ENCODE measurements around the gene BCL2.

The BCL2 gene

DNA sequence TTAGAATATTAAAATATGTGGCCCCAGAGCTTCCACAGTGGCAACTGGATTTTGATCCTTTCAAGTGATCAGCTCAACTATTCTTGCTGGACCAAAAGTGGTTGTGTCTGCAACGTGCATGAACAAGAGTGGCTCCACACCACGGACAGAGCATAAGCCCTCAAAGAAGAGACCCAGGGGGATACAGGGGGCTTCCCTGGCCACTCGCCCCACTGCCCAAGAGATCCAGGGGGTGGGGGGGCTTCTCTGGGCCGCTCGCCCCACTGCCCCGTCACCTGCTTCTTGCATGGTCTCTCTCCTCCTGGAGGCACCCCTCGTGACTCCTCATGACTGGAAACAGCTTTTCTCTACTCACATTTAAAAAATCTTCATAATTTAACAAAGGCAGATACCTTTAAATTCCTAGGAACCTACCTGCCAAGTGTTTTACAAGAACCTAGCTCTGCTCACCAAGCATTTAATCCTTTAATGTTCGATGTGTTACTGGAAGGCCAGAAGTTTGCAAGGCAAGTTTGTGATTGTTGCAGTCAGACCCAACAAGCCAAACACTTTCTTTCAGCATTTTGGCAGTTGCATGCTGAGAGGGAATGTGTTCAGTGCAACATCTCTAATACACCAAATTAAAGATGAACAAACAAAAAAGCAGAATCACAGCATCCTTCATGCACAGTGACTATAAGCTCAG lies 174.3 kb downstream of the BCL2 start:
- no peak overlapping the region for H3K27ac ChIP-seq (ENCODE audit: low read depth, low read length)
- H3K27me3 ChIP-seq (ENCODE audit: control insufficient read depth in 1 of 2, insufficient read depth in 2 of 2, low read length in 2 of 2): no peaks in the 10 kb centered on the region
- H3K9ac ChIP-seq (ENCODE audit: low read length): no peak overlapping the region
- no peaks in the 10 kb centered on the region for H3K9me3 ChIP-seq (ENCODE audit: low read length)
- H3K36me3 ChIP-seq (ENCODE audit: insufficient read depth, low read length): no peaks in the 10 kb centered on the region
- H3K4me3 ChIP-seq (ENCODE audit: low read depth in 1 of 2, low read length in 2 of 2): no peak overlapping the region
- H3K4me1 ChIP-seq (ENCODE audit: insufficient read depth, low read length): peaks cover 28% of the 10 kb centered on the region

DNA sequence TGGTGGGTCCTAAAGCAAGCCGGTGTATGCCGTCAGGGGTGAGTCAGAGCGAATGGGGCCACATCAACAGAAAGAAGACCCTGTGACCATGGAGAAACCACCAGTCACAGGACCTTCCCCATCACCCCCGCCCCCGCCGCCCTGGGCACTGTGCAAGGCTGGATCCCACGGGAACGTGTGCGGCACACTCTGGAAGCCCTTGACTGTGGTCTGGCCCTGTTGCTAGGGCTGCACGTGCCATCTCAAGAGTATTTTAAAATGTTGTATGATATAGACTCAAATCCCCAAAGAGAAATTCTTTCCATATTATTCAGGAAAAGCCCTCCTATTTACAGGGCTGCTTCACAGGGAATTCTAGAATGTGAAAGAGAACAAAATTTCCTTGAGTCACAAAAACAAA lies 174.8 kb downstream of the BCL2 start:
- no peaks in the 10 kb centered on the region for H3K36me3 ChIP-seq (ENCODE audit: insufficient read depth, low read length)
- peaks cover 28% of the 10 kb centered on the region for H3K4me1 ChIP-seq (ENCODE audit: insufficient read depth, low read length)
- no peak overlapping the region for H3K4me3 ChIP-seq (ENCODE audit: low read depth in 1 of 2, low read length in 2 of 2)
- no peak overlapping the region for H3K9ac ChIP-seq (ENCODE audit: low read length)
- no peak overlapping the region for H3K27ac ChIP-seq (ENCODE audit: low read depth, low read length)
- H3K9me3 ChIP-seq (ENCODE audit: low read length): no peaks in the 10 kb centered on the region
- no peaks in the 10 kb centered on the region for H3K27me3 ChIP-seq (ENCODE audit: control insufficient read depth in 1 of 2, insufficient read depth in 2 of 2, low read length in 2 of 2)

DNA sequence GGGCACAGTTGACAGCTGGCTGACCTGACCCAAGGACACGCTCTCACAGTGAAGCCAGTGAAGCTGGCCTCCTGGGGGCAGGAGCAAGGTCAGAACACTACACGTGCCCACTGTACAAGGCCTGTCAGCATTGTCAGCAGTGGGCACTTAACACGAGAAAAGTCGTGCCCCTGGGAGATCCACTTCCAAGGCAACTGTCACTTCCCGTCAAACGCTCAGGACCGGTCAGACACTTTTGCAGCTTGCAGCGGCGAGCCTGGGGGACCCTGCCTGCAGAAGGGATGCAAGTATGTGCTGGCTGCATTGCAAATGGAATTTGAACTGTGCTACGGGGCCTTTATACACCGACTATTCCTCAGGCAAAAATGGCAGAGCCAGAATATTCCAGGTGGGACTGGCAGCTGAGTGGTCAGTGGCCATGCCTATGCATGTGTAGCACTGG lies 176.2 kb downstream of the BCL2 start:
- Histone ChIP-seq H3K27me3 (ENCODE audit: control insufficient read depth in 1 of 2, insufficient read depth in 2 of 2, low read length in 2 of 2) (no peaks in the 10 kb centered on the region), H3K9me3 (ENCODE audit: low read length) (no peaks in the 10 kb centered on the region), H3K36me3 (ENCODE audit: insufficient read depth, low read length) (no peaks in the 10 kb centered on the region), H3K4me3 (ENCODE audit: low read depth in 1 of 2, low read length in 2 of 2) (no peak overlapping the region), H3K9ac (ENCODE audit: low read length) (no peak overlapping the region), H3K4me1 (ENCODE audit: insufficient read depth, low read length) (peaks cover 22% of the 10 kb centered on the region), H3K27ac (ENCODE audit: low read depth, low read length) (no peak overlapping the region)

DNA sequence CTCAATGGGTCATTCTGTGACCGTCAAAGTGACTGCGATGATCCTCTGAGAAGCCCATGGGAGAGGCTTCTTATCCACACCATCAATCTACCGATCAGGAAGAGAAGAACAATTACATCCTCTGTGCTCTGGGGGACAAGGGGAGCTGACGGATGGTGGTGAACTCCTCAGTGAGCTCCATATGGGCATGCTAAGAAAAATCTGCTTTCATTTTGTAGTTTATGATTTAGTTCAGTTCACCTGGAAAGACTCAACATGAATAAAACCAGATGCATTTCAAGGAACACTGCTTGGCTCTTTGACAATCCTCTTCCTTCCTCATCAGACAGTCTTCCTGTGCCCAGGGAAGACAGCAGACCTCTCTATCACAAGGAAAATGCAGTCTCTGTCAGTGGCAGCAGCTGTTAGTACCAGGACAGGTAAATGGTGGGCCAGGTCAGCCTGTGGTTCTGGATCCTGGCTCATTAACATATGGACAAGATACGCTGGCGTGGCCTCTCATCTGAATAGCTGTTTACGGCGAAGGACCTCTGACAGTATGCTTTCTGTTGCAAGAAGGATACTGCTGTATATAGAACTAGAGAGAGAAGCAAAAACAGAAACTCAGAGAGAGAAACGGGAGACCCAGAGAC lies 176.9 kb downstream of the BCL2 start:
- peaks cover 22% of the 10 kb centered on the region for H3K4me1 ChIP-seq (ENCODE audit: insufficient read depth, low read length)
- H3K36me3 ChIP-seq (ENCODE audit: insufficient read depth, low read length): no peaks in the 10 kb centered on the region
- no peaks in the 10 kb centered on the region for H3K27me3 ChIP-seq (ENCODE audit: control insufficient read depth in 1 of 2, insufficient read depth in 2 of 2, low read length in 2 of 2)
- no peaks in the 10 kb centered on the region for H3K9me3 ChIP-seq (ENCODE audit: low read length)
- no peak overlapping the region for H3K27ac ChIP-seq (ENCODE audit: low read depth, low read length)
- no peak overlapping the region for H3K4me3 ChIP-seq (ENCODE audit: low read depth in 1 of 2, low read length in 2 of 2)
- no peak overlapping the region for H3K9ac ChIP-seq (ENCODE audit: low read length)

DNA sequence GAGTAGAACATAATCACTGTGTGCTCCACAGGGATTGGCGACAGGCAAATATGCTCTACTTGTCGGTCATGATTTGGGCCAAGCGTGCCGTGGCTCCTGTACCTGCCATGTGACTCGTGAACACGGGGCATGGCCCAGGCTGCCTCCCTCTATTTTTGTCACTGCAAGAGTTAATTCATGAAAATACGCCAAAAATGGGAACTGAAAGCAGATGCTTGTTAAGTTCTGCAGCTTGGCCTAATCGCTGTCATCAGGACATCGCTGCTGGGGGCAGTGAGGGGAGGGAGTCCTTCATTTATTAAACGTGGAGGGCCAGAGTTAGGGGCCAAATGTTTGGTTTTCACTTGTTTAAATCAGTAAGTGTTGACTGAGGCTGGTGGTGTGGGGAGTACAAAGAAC lies 177.8 kb downstream of the BCL2 start:
- Histone ChIP-seq H3K36me3 (ENCODE audit: insufficient read depth, low read length) (no peaks in the 10 kb centered on the region), H3K4me3 (ENCODE audit: low read depth in 1 of 2, low read length in 2 of 2) (no peak overlapping the region), H3K27me3 (ENCODE audit: control insufficient read depth in 1 of 2, insufficient read depth in 2 of 2, low read length in 2 of 2) (no peaks in the 10 kb centered on the region), H3K9me3 (ENCODE audit: low read length) (no peaks in the 10 kb centered on the region), H3K9ac (ENCODE audit: low read length) (no peak overlapping the region), H3K27ac (ENCODE audit: low read depth, low read length) (no peak overlapping the region), H3K4me1 (ENCODE audit: insufficient read depth, low read length) (peaks cover 22% of the 10 kb centered on the region)

DNA sequence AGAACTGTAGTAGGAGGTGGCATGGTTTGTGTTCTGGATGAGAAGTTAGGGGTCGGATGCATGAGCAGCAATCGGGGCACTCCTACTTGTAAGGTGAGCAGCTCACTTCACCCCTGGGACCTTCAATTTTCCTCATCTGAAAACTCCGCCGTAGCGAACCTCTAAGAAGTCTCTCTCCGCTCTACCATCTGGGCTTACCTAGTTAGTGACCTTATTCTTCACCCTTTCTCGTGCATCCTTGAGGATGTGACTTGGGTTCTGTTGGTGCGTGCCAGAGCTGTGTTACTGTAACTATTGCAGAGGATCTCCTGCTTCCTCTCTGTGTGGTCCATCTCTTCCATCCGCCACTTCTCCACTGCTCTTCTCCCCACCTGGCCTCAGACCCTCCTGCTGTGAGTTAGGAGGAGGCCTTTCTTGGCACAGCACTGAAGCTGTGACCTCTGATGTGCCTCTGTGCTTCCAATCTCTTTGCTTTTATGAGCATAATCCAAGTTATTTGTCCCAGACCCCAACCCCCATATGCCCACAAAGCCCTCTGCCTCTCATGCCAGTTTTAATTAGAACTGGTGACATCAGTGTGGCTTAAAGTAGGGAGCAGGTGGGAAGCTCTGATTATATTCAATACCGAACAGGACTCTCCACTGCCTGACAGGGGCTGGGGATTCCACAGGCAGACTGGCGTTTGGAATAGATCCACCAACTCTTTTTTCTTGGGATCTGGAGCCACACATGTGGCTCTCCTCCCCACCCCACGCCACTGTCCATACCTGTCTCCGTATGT lies 178.4 kb downstream of the BCL2 start:
- no peaks in the 10 kb centered on the region for H3K36me3 ChIP-seq (ENCODE audit: insufficient read depth, low read length)
- H3K27ac ChIP-seq (ENCODE audit: low read depth, low read length): no peak overlapping the region
- H3K4me3 ChIP-seq (ENCODE audit: low read depth in 1 of 2, low read length in 2 of 2): no peak overlapping the region
- H3K9ac ChIP-seq (ENCODE audit: low read length): no peak overlapping the region
- no peaks in the 10 kb centered on the region for H3K27me3 ChIP-seq (ENCODE audit: control insufficient read depth in 1 of 2, insufficient read depth in 2 of 2, low read length in 2 of 2)
- no peaks in the 10 kb centered on the region for H3K9me3 ChIP-seq (ENCODE audit: low read length)
- peaks cover 22% of the 10 kb centered on the region for H3K4me1 ChIP-seq (ENCODE audit: insufficient read depth, low read length)

DNA sequence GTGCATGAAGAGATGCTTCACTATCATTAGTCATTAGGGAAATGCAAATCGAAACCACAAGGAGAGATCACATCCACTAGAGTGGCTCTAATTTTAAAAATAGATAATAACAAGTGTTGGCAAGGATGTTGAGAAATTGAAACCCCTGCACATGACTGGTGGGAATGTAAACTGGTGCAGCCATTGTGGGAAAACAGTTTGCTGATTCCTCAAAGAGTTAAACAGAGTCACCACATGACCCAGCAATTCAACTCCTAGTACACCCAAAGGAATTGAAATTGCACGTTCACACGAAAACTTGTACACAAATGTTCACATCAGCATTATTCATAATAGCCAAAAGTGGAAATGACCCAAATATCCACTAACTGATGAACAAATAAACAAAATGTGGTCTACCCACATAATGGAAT lies 179.5 kb downstream of the BCL2 start:
- Histone ChIP-seq H3K27ac (ENCODE audit: low read depth, low read length) (no peak overlapping the region), H3K36me3 (ENCODE audit: insufficient read depth, low read length) (no peaks in the 10 kb centered on the region), H3K9me3 (ENCODE audit: low read length) (no peaks in the 10 kb centered on the region), H3K27me3 (ENCODE audit: control insufficient read depth in 1 of 2, insufficient read depth in 2 of 2, low read length in 2 of 2) (no peaks in the 10 kb centered on the region), H3K4me3 (ENCODE audit: low read depth in 1 of 2, low read length in 2 of 2) (no peak overlapping the region), H3K4me1 (ENCODE audit: insufficient read depth, low read length) (peaks cover 17% of the 10 kb centered on the region), H3K9ac (ENCODE audit: low read length) (no peak overlapping the region)

DNA sequence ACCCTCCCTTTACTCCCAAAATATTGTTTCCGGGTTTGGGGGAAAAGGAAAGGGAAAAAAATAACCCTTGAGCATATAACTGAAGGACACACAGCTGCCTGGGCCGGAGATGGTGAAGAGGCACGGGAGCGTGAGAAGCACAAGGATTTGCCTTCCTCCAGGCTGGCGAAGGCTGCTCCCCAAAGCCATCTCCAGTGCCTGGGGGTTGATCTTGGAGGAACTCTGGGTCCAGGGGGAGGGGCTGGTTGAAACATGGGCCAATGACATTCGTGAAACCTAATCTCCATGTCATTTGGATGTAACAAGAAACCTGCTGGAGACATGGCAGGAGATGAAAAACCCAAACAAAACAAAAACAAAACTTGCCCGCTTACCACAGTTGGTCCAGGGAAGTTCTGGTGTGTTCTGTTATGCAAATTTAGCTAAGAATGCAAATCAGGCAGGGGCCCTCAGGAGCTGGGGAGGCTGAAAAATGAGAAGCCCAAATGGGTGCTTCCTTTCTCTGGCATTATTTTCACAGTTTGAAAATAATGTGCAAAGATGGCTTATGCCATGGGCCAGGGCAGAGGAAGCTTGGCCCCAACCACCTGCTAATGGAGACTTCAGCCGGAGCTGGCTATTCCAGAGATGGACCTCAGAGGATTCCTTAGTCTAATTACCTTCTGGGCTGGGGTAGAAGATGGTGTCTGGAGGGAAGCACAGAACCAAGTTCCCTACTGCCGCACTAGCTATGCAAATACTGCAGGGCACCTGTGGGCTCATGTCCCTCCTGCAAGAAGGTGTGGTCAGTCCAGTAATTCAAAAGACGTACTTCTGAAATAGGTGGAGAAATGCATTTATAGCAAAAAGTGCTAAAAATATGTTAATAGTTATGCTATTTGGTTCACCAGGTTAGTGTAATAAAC lies 180.9 kb downstream of the BCL2 start:
- Histone ChIP-seq H3K9ac (ENCODE audit: low read length) (no peak overlapping the region), H3K27me3 (ENCODE audit: control insufficient read depth in 1 of 2, insufficient read depth in 2 of 2, low read length in 2 of 2) (no peaks in the 10 kb centered on the region), H3K27ac (ENCODE audit: low read depth, low read length) (no peak overlapping the region), H3K4me3 (ENCODE audit: low read depth in 1 of 2, low read length in 2 of 2) (no peak overlapping the region), H3K9me3 (ENCODE audit: low read length) (no peaks in the 10 kb centered on the region), H3K4me1 (ENCODE audit: insufficient read depth, low read length) (peaks cover 15% of the 10 kb centered on the region), H3K36me3 (ENCODE audit: insufficient read depth, low read length) (no peaks in the 10 kb centered on the region)

DNA sequence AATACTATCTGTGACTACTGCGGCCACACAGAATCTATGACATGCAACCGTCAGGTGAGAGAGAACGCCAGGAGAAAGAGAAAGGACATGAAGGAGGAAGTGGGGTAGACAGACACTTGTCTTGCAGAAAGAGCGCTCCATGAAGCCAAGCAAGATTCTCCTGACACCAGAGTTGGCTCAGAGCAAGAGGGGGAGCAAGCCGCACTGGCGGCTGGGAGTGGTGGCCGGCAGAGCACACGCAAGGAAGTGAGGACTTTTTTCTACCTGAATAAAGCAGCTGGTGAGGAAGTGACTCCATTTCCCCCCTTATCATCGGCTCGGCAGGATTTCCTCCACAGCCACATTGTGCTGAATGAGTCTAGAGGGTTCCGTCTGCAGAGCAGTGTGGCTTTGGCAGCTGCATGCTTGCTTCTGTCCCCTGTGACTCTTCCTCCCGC lies 181.6 kb downstream of the BCL2 start:
- H3K27ac ChIP-seq (ENCODE audit: low read depth, low read length): no peak overlapping the region
- H3K4me1 ChIP-seq (ENCODE audit: insufficient read depth, low read length): peaks cover 10% of the 10 kb centered on the region
- no peak overlapping the region for H3K4me3 ChIP-seq (ENCODE audit: low read depth in 1 of 2, low read length in 2 of 2)

DNA sequence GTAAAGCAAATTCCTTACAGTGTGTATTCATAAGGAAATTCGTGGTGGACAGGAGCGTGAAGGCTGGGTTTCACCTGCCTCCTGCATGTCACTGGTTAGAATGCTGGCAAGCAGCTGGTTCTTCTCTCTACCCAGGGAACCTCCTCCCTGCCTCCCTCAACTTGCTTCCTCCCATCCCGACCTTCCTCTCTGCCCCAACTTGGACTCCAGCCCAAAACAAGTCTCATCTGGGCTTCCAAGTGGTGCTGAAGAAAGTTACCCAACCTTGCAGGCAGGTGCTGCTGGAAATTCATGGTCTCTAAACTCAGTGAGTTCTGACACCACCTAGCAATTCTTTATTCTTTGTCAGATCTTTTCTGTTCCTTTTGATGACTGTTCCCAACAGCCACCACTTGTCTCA lies 184.5 kb downstream of the BCL2 start:
- H3K36me3 ChIP-seq (ENCODE audit: insufficient read depth, low read length): no peaks in the 10 kb centered on the region
- H3K27ac ChIP-seq (ENCODE audit: low read depth, low read length): no peak overlapping the region
- no peaks in the 10 kb centered on the region for H3K27me3 ChIP-seq (ENCODE audit: control insufficient read depth in 1 of 2, insufficient read depth in 2 of 2, low read length in 2 of 2)
- H3K9ac ChIP-seq (ENCODE audit: low read length): no peak overlapping the region
- H3K4me1 ChIP-seq (ENCODE audit: insufficient read depth, low read length): peaks cover 8% of the 10 kb centered on the region
- no peaks in the 10 kb centered on the region for H3K9me3 ChIP-seq (ENCODE audit: low read length)
- H3K4me3 ChIP-seq (ENCODE audit: low read depth in 1 of 2, low read length in 2 of 2): no peak overlapping the region

More for the DNA sequence above, 181.6 kb downstream of the BCL2 start:
- Histone ChIP-seq H3K27me3 (ENCODE audit: control insufficient read depth in 1 of 2, insufficient read depth in 2 of 2, low read length in 2 of 2) (no peaks in the 10 kb centered on the region), H3K9ac (ENCODE audit: low read length) (no peak overlapping the region), H3K36me3 (ENCODE audit: insufficient read depth, low read length) (no peaks in the 10 kb centered on the region), H3K9me3 (ENCODE audit: low read length) (no peaks in the 10 kb centered on the region)

DNA sequence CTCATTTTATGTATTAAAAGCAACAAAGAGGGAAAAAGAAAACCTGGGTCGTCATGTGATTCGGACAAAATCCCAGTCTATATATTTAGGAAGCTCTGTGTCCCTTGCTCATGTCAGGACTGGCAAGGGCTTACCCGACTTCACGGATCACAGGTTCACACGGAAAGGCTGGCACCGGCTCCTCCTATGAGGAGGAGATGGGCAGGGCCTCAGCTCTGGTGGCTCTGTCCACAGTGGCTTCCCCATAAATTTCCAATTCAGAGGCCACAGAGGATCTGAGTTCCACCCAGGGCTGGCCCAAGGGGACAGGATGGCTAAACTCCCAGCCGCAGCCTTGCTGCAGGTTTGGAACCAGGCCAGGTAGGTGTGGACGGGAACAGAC lies 186.8 kb downstream of the BCL2 start:
- H3K9ac ChIP-seq (ENCODE audit: low read length): no peak overlapping the region
- no peak overlapping the region for H3K4me3 ChIP-seq (ENCODE audit: low read depth in 1 of 2, low read length in 2 of 2)
- peaks cover 8% of the 10 kb centered on the region for H3K4me1 ChIP-seq (ENCODE audit: insufficient read depth, low read length)
- H3K27ac ChIP-seq (ENCODE audit: low read depth, low read length): no peak overlapping the region
- no peaks in the 10 kb centered on the region for H3K9me3 ChIP-seq (ENCODE audit: low read length)
- H3K27me3 ChIP-seq (ENCODE audit: control insufficient read depth in 1 of 2, insufficient read depth in 2 of 2, low read length in 2 of 2): no peaks in the 10 kb centered on the region
- no peaks in the 10 kb centered on the region for H3K36me3 ChIP-seq (ENCODE audit: insufficient read depth, low read length)

Data from muscle layer of colon (tissue), 2 donors.